Fibroblast of the conjunctiva (primary cell): ENCODE measurements around the gene IFNA17.
"Not testable (repeated sequence)": the region's sequence is repeated elsewhere in the genome, so short reads cannot be mapped to it uniquely, and the experiment has no call there.

Experiments
- DNase-seq: peaks from one replicate; pipeline ENCODE4 v3.0.0-alpha.2; 2010; ENCODE audit warnings: low read depth

IFNA17 gene

DNA sequence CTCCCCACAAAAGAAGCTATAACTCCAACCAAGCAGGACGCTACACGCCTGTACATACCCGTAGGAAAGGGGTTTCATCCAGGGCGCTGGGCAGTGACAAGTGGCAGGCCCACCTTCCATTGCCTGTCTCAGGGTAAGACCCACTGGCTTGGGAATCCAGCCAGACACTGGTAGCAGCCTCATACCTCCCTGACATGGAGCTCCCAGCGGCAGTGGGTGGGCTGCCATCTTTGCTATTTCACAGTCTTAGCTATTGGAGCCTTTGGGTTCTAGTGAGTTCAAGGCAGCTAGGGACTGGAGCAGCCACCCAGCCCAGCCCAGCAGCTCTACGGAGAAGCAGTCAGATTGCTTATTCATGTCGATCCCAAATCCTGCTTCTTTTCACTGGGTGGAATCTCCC is 17.7 kb downstream of the IFNA17 start:
- DNase-seq, result no peak

DNA sequence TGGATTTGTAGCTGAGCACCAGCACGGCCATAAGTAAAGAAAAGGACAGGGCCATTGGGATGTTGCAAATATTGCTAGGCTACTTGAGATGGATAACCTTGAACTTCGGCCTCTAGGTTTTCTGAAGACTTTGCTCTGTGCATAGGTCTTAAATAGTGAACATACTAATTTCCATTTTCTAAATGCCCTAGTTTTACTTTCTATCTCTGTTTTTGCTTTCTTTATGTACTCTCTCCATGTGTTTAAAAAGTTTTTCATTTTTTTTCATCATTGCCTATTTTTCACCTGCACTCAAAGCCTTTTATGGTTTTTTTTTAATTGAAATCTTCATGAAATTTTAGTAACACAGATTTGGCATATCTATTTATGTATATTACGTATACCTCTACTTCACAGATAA is 21.0 kb downstream of the IFNA17 start, which contains the start of gene IFNA10:
Gene IFNA10, minus strand, starts transcription at position 101 of the 400 bp plus-strand sequence. Its CDS starts 46 bp downstream, at position 55.
- DNase-seq, result not testable (repeated sequence)

DNA sequence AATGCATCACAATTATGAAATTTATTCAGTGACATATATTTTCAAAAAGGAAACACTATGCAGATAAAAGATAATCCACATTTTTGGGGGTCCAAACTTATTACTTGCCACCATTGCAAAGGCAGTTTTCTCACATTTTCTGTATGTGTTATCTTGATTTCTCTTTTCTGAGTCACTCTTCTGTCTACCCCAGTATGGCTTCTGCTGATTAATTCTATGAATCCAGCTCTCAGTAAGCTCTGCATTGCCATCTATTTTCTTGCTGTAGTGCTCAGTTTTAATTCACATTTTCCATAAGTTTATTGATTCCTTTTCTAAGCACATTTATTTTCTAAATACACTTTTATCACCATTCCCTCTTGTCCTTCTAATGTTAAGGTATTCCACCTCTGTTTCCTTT is 22.8 kb downstream of the IFNA17 start:
- no peak for DNase-seq

DNA sequence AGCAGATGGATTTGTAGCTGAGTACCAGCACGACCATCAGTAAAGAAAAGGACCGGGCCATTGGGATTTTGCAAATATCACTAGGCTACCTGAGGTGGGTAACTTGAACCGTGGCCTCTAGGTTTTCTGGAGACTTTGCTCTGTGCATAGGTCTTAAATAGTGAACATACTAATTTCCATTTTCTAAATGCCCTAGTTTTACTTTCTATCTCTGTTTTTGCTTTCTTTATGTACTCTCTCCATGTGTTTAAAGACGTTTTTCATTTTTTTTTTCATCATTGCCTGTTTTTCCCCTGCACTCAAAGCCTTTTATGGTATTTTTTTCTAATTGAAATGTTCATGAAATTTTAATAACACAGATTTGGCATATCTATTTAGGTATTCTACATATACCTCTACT is 25.9 kb downstream of the IFNA17 start, which contains the start of gene IFNA7:
Gene IFNA7, minus strand, starts transcription at position 101 of the 400 bp plus-strand sequence. Its CDS starts 40 bp downstream, at position 61.
- not testable (repeated sequence) for DNase-seq

DNA sequence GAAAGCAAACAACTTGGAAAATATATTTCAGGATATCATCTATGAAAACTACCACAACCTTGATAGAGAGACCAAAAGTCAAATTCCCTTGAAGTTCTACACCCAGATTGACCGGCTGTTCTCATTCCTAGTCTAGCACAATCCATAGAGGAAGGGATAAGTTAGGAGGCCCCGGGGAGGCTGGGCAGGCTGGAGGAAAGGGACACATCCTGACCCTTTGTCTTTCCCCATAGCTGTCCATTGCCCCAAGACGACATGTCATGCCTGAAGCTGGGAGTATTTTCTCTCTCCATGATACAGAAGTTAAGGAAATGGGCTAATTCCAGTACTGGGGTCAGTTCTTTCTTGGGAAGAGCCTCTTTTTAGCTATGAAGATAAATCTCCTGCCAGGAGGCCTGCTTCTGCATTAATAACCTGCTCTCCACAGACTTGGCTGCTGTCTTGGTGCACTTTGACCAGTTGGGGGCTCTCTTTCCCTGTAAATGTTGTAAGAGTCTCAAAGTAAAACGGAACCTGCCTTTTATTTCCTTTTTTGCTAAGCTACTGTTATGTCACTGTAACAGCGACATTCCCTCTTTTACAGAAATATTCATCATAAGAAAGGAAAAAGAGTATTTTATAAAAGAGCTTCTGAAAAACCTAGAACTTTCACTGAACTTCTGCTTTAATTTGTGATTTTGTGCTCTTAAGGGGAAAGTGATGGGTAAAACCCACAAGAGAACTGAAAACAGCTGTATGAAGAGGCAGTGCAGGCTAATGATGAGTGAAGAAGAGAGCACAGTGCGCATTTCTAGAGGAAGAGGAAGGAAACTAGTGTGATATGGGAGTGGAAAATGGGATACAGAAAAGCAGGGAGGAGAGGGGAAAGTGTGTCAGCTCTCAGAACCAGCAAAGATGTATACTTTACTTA is 32.9 kb downstream of the IFNA17 start:
- not testable (repeated sequence) for DNase-seq

DNA sequence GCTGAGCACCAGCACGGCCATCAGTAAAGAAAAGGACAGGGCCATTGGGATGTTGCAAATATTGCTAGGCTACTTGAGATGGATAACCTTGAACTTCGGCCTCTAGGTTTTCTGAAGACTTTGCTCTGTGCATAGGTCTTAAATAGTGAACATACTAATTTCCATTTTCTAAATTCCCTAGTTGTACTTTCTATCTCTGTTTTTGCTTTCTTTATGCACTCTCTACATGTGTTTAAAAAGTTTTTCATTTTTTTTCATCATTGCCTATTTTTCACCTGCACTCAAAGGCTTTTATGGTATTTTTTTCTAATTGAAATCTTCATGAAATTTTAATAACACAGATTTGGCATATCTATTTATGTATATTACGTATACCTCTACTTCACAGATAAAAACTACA is 40.5 kb downstream of the IFNA17 start, which contains the start of gene IFNA4:
Gene IFNA4, minus strand, starts transcription at position 101 of the 400 bp plus-strand sequence. Its CDS starts 56 bp downstream, at position 45.
- not testable (repeated sequence) for DNase-seq

DNA sequence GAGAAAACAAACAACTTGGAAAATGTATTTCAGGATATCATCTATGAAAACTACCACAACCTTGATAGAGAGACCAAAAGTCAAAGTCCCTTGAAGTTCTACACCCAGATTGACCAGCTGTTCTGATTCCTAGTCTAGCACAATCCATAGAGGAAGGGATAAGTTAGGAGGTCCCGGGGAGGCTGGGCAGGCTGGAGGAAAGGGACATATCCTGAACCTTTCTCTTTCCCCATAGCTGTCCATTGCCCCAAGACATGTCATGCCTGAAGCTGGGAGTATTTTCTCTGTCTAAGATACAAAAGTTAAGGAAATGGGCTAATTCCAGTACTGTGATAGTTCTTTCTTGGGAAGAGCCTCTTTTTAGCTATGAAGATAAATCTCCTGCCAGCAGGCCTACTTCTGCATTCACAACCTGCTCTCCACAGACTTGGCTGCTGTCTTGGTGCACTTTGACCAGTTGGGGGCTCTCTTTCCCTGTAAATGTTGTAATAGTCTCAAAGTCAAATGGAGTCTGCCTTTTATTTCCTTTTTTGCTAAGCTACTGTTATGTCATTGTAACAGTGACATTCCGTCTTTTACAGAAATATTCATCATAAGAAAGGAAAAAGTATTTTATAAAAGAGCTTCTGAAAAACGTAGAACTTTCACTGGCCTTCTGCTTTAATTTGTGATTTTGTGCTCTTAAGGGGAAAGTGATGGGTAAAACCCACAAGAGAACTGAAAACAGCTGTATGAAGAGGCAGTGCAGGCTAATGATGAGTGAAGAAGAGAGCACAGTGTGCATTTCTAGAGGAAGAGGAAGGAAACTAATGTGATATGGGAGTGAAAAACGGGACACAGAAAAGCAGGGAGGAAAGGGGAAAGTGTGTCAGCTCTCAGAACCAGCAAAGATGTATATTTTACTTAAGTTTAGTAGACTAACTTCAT is 44.9 kb downstream of the IFNA17 start:
- not testable (repeated sequence) for DNase-seq
